ENCODE measurements around the gene CCDC92.

DNA sequence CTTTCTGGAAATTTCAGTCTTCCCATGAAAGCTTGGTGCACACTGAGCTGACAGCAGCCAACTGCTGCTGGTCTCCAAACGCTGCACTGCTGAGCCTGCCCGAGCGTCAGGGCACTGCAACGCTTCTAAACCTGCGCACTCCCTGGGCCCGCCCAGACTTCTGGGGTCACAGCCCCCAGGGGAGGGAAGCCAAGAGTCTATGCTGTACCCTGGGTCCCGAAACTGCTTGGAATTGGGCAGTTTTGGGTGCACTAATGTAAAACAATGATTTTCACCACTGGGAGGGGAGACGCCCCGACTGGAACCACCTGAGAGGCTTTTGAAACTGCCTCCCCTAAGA lies 32.0 kb downstream of the CCDC92 start:
- TF ChIP-seq EZH2 (IDR thresholded peaks at IDR 0.05) (no peak), EZH2phosphoT487 (IDR thresholded peaks at IDR 0.05) (no peak)
- TF ChIP-seq, protein P1, sequence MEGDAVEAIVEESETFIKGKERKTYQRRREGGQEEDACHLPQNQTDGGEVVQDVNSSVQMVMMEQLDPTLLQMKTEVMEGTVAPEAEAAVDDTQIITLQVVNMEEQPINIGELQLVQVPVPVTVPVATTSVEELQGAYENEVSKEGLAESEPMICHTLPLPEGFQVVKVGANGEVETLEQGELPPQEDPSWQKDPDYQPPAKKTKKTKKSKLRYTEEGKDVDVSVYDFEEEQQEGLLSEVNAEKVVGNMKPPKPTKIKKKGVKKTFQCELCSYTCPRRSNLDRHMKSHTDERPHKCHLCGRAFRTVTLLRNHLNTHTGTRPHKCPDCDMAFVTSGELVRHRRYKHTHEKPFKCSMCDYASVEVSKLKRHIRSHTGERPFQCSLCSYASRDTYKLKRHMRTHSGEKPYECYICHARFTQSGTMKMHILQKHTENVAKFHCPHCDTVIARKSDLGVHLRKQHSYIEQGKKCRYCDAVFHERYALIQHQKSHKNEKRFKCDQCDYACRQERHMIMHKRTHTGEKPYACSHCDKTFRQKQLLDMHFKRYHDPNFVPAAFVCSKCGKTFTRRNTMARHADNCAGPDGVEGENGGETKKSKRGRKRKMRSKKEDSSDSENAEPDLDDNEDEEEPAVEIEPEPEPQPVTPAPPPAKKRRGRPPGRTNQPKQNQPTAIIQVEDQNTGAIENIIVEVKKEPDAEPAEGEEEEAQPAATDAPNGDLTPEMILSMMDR (IDR thresholded peaks at IDR 0.05) = no peak
